Urinary bladder (tissue), 4 donors: ENCODE measurements around the gene ADRM1. TPM values are rescaled to one million over a fixed set of nuclear protein-coding genes. Genes with fewer than 3 reads are reported as not detected.

Experiments
- DNase-seq: peaks from one replicate; pipeline ENCODE4 v3.0.0-alpha.2; 2015; ENCODE audit errors: extremely low spot score
- H3K27ac ChIP-seq: one replicate; pipeline ENCODE4 v1.5.1; 2013; ENCODE audit warnings: low read depth, mild to moderate bottlenecking, moderate library complexity
- H3K36me3 ChIP-seq: one replicate; pipeline ENCODE4 v1.6.1; 2013; ENCODE audit warnings: mild to moderate bottlenecking, moderate library complexity; ENCODE audit not compliant: insufficient read depth
- H3K4me1 ChIP-seq: one replicate; pipeline ENCODE4 v1.6.1; 2013; ENCODE audit warnings: mild to moderate bottlenecking, moderate library complexity; ENCODE audit not compliant: insufficient read depth
- H3K4me3 ChIP-seq: one replicate; pipeline ENCODE4 v1.5.1; 2013; ENCODE audit warnings: low read depth, low read length
- WGBS: extraction: QIAGEN DNeasy Blood & Tissue Kit; methylation state at CpG from one replicate; pipeline ENCODE4 v1.1.7; 2013; 5-methylcytosine and 5-hydroxymethylcytosine counted together
- polyA plus RNA-seq: library from polyadenylated mRNA; stranded (reverse); fragments of 200-250 nt; gene quantifications from one replicate; pipeline ENCODE4 v1.2.3, GENCODE V29; 2013
- total RNA-seq: library from RNA; depleted of rRNA; stranded (reverse); fragments of >200 nt; gene quantifications from one replicate; pipeline ENCODE4 v1.2.3, GENCODE V29; 2014
- donor health status: healthy with polysubstance abuse.
- donor health status: healthy.

The ADRM1 gene
- total and polyA plus RNA-seq, 2 donors, result 27.5 to 115 TPM

- H3K27ac ChIP-seq, result no peak overlapping the region
- H3K4me1 ChIP-seq, result no peaks in the 10 kb centered on the region
- no peak overlapping the region for H3K4me3 ChIP-seq
- WGBS, result 87% methylated on average over 33 of the region's 33 CpGs
- DNase-seq, result no peak
- H3K36me3 ChIP-seq, result peaks cover 15% of the 10 kb centered on the region
These were observed 3.1 kb downstream of the ADRM1 start for GRCh38 chr20:62305765-62306413.

DNA sequence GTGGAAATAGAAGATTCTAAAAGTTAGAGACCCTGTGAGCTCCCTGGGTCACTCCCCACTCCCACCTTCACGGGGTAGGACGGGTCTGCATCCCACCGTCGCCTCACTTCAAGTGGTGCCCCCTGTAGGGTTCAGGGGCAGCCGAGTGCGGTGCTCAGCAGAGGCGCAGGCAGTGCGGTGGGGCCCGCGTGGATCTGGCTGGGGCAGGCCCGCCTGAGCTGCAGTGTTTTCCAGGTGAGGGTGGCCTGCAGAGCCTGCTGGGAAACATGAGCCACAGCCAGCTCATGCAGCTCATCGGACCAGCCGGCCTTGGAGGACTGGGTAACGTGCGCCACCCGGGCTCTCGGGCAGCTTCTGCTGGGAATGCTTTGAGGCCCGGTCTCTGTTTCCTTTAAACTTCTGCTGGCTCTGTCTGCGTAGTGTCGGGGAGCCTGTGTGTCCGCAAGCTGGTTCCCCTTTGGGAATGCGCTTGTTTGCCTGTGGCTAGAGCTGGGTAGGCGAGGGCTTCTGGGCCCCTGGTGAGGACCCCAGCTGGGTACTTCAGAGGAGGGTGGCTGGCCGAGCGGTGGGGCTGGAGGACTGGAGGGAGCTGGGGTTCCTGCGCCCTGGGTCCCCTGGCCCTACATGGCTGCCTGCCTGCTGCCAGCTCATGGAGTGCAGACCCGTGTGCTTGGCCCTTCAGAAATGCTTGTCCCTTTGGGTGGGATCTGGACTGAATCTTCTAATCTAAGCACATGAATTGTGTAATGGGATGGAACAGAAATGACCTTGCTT, 3.8 kb downstream of the ADRM1 start:
- Histone ChIP-seq H3K4me1 (no peaks in the 10 kb centered on the region), H3K4me3 (no peak overlapping the region), H3K27ac (no peak overlapping the region), H3K36me3 (peaks cover 15% of the 10 kb centered on the region)
- DNase-seq, result no peak
- 88% methylated on average over 27 of the region's 27 CpGs for WGBS

GRCh38 chr20:62307226-62308101, 4.7 kb downstream of the ADRM1 start:
- no peak overlapping the region for H3K4me3 ChIP-seq
- DNase-seq, result no peak
- no peak overlapping the region for H3K27ac ChIP-seq
- 79% methylated on average over 42 of the region's 42 CpGs for WGBS
- H3K36me3 ChIP-seq, result peaks cover 17% of the 10 kb centered on the region
- H3K4me1 ChIP-seq, result no peaks in the 10 kb centered on the region

DNA sequence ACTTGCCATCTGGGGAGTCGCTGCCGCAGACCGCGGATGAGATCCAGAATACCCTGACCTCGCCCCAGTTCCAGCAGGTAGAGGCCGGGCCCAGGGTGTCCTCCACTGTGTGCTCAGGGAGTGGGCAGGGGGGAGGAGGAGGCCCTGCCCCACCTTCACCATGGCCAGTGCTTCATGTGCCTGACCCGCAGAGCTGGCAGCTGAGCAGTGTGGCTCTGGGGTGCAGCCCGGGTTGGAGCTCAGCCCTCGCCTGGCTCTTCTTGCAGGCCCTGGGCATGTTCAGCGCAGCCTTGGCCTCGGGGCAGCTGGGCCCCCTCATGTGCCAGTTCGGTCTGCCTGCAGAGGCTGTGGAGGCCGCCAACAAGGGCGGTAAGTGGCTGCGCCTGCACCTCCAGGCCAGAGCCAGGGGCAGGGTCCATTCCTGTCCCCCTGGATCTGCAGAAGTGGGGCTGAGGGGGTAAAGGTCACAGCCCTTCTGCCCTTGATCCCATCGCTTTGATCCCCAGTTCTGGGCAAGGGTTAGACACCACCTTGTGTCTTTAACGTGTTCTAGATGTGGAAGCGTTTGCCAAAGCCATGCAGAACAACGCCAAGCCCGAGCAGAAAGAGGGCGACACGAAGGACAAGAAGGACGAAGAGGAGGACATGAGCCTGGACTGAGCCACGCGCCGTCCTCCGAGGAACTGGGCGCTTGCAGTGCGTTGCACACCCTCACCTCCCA, 5.5 kb downstream of the ADRM1 start:
- peaks cover 17% of the 10 kb centered on the region for H3K36me3 ChIP-seq
- WGBS, result 89% methylated on average over 29 of the region's 29 CpGs
- no peaks in the 10 kb centered on the region for H3K4me1 ChIP-seq
- H3K27ac ChIP-seq, result no peak overlapping the region
- no peak overlapping the region for H3K4me3 ChIP-seq
- no peak for DNase-seq

DNA sequence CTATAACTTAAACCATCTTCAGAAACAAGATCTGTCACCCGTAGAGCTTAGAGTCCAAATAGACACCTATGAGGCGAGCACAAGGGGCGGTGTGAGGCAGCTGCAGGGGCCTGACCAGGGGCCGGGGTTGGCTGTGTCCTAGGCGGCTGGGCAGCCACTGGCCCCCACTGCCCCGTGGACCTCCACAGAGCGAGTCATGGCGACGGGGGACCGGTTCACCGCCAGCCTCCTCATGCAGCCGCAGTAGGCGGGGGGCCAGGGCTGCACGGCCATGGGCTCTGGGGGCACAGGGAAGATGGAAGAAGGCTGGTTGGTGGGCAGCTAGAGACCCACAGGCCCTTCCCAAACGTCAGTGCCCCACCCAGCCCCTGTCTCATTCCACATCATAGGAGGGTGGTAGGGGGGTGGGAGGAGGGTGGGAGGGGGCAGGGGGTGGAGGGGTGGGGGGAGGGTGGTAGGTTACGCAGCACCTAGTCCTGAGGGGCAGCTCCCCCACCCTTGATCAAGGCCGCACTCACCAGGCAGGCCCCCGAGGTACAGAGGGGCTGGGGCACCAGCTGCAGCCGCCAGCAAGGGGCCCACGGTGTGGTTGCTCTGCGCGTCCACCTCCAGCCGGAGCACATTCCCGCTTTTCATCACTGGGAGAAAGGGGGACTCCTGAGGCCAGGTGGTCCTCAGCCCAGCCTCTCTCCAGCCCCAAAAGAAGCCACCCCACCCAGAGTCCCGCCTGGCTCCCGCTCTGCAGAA, 6.6 kb downstream of the ADRM1 start:
- no peak overlapping the region for H3K4me3 ChIP-seq
- H3K36me3 ChIP-seq, result peaks cover 17% of the 10 kb centered on the region
- WGBS, result 78% methylated on average over 26 of the region's 26 CpGs
- no peaks in the 10 kb centered on the region for H3K4me1 ChIP-seq
- H3K27ac ChIP-seq, result no peak overlapping the region
- DNase-seq, result no peak

DNA sequence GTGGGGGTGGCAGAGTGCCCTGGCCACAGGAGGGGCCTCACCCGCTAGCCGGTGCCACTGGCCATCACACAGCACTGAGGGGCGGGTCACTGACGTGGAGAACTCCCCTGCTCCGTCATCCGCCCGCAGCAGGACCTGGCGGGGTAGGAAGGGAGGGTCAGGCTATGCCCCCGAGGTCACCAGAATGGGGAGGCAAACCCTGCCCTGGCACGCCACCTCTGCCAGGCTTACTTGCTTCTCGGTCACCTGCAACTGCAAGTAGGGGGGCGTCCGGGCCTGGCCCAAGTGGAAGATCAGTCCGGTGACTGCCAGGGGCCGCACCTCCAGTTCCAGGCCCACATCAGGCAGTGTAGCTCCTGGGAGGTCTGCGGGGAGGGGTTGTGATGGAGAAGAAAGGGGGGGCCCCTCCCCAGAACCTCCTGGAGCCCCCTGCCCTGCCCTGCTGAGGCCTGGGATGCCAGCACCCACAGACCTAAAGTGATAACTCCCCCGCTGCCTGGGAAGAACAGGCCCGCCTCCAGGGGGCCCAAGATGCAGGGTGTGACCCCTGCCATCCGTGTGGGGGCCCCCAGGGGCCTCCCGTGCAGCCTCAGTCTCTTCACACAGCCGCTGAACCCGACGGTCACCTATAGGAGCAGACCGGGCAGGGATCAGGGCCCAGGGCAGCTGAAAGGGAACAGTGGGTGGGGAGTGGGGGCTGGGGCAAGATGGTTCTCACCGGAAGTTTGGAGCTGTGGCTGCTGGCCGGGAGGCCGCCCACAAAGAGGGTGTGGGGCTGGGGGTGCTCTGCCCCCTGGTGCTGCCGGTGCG, 7.4 kb downstream of the ADRM1 start:
- 77% methylated on average over 29 of the region's 29 CpGs for WGBS
- Histone ChIP-seq H3K36me3 (peaks cover 18% of the 10 kb centered on the region), H3K4me1 (no peaks in the 10 kb centered on the region), H3K4me3 (no peak overlapping the region), H3K27ac (no peak overlapping the region)
- no peak for DNase-seq

DNA sequence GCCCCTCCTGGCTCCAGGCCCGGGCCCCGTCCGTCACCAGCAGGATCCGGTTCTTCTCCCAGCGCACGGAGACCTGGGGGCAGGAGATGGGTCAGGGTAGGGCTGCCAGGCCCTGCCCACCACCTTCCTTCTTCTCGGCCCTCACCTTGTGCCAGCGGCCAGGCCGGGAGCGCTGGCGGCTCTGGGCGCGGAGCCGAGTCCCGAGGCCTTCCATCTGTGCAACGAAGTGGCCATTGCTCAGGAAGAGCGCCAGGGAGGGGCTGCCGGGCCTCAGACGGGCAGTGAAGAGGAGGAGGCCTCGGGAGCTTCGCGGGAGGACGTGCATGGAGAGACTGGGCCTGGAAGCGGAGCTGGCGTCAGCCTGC, 7.9 kb downstream of the ADRM1 start:
- no peak overlapping the region for H3K4me3 ChIP-seq
- H3K4me1 ChIP-seq, result no peaks in the 10 kb centered on the region
- DNase-seq, result no peak
- no peak overlapping the region for H3K27ac ChIP-seq
- WGBS, result 69% methylated on average over 25 of the region's 25 CpGs
- peaks cover 18% of the 10 kb centered on the region for H3K36me3 ChIP-seq

- 90% methylated on average over 18 of the region's 18 CpGs for WGBS
- Histone ChIP-seq H3K27ac (no peak overlapping the region), H3K4me1 (no peaks in the 10 kb centered on the region), H3K4me3 (no peak overlapping the region), H3K36me3 (peaks cover 18% of the 10 kb centered on the region)
- no peak for DNase-seq
These were observed 8.4 kb downstream of the ADRM1 start for GRCh38 chr20:62311150-62311549.

DNA sequence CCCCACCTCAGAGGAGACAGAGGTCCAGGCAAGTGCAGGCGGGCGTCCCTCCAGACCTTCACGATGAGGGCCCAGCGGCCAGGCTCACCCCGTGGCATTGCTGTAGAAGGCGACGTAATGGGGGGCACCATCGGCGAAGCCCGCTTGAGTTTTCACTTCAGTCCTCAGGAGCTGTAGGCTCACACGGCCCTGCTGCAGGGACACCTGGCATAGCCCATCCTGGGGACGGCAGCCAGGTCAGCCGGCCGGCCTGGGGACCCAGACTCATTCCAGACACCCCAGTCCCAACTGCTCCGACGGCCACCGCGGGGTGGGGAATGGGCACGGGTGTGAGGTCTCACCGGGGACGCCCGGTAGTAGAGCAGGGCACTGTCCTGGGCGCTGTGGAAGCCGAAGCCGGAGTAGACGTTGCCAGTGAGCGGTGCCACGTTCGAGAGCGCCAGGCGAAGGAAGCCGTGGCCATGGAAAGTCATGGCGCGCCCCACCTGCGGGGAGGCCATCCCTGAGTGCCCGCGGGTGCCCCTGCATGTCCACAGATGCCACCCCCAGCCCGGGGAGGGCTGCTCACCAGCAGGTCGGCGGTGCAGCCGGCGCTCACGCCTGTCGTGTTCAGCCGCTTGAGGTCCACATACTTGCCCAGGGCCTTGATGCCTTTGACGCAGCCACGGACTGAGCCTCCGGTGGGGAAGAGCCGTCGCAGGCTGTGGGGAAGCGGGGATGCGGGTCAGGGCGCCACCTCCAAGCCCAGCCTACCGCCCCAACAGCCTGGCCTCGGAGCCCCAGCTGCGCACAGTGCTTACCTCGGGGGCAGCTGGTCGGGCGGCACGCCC, 9.2 kb downstream of the ADRM1 start:
- Histone ChIP-seq H3K4me1 (no peaks in the 10 kb centered on the region), H3K4me3 (no peak overlapping the region), H3K27ac (no peak overlapping the region), H3K36me3 (peaks cover 14% of the 10 kb centered on the region)
- no peak for DNase-seq
- 93% methylated on average over 60 of the region's 60 CpGs for WGBS

- peaks cover 14% of the 10 kb centered on the region for H3K36me3 ChIP-seq
- no peak overlapping the region for H3K4me3 ChIP-seq
- WGBS, result 89% methylated on average over 16 of the region's 16 CpGs
- H3K4me1 ChIP-seq, result no peaks in the 10 kb centered on the region
- H3K27ac ChIP-seq, result no peak overlapping the region
- DNase-seq, result no peak
These were observed 9.8 kb downstream of the ADRM1 start for GRCh38 chr20:62312662-62312977.

DNA sequence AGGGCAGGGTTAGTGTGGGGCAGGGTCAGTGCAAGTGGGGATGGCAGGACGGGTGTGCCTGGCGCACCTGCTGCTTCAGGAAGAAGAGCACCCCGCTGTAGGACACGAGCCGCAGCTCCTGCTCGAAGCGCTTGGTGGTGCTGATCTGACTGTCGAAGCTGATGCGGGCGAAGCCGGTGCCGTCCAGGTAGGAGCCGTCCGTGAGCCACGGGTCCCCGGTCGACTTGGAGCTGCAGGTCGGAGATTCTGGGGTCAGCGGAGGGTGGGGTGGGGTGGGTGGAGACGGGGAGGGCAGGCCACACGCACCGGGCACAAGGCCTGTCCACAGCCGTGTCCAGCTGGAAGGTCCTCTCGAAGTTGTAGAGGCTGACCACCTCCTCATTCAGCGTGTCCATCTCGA, 10.2 kb downstream of the ADRM1 start:
- H3K4me1 ChIP-seq, result no peaks in the 10 kb centered on the region
- H3K4me3 ChIP-seq, result no peak overlapping the region
- peaks cover 12% of the 10 kb centered on the region for H3K36me3 ChIP-seq
- WGBS, result 91% methylated on average over 26 of the region's 26 CpGs
- no peak overlapping the region for H3K27ac ChIP-seq
- DNase-seq, result no peak
